C4-2B (cell line): ENCODE measurements around the gene SLC39A10.

Experiments
- ZFX ChIP-seq: fragments of 450-650 bp; IDR thresholded peaks from 2 replicates; pipeline ENCODE4 v1.6.1; 2017
- TF ChIP-seq, protein P1 (sequence below): fragments of 450-650 bp; conservative IDR thresholded peaks from 2 replicates; pipeline ENCODE4 v1.5.1; 2017; ENCODE audit warnings: mild to moderate bottlenecking

DNA sequence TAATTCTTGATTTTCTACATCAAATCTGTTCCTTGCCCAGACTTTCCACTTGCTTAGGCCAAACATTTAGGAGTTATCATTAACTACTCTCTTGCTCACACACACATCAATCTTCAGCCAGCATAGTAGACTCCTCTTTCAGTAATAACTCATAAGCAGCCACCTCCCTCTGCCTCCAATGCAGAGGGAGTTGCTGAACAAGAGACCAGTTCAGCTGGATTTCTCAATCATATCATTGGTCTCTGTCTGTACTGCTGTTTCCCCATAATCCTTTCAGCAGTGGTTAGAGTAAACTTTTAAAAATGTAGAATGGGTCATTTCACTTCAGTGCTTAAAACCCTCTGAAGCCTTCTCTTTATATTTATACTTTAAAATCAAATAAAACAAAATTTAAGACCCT lies 112.9 kb downstream of the SLC39A10 start:
- TF ChIP-seq, protein P1, sequence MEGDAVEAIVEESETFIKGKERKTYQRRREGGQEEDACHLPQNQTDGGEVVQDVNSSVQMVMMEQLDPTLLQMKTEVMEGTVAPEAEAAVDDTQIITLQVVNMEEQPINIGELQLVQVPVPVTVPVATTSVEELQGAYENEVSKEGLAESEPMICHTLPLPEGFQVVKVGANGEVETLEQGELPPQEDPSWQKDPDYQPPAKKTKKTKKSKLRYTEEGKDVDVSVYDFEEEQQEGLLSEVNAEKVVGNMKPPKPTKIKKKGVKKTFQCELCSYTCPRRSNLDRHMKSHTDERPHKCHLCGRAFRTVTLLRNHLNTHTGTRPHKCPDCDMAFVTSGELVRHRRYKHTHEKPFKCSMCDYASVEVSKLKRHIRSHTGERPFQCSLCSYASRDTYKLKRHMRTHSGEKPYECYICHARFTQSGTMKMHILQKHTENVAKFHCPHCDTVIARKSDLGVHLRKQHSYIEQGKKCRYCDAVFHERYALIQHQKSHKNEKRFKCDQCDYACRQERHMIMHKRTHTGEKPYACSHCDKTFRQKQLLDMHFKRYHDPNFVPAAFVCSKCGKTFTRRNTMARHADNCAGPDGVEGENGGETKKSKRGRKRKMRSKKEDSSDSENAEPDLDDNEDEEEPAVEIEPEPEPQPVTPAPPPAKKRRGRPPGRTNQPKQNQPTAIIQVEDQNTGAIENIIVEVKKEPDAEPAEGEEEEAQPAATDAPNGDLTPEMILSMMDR, result no peak
- TF ChIP-seq ZFX, result no peak
